Coronary artery (tissue), 2 donors: ENCODE measurements around the gene REM2.

ENCODE experiments used
- DNase-seq: peaks from one replicate; pipeline ENCODE4 v3.0.0-alpha.2; 2017; ENCODE audit warnings: low spot score
- H3K27ac ChIP-seq, 2 donors: fragments of 200-600 bp; sonication (generic); one replicate each; pipeline ENCODE4 v1.5.1; 2016 to 2019
- H3K4me3 ChIP-seq: fragments of 200-600 bp; sonication (generic); 2 replicates; pipeline ENCODE4 v1.5.1; 2016; ENCODE audit warnings: mild to moderate bottlenecking, moderate library complexity
- CTCF ChIP-seq: fragments of 200-600 bp; sonication (generic); IDR thresholded peaks from one replicate; pipeline ENCODE4 v1.5.1; 2019; ENCODE audit warnings: antibody characterized with exemption

Gene REM2

GRCh38 chr14:22893706-22894105 lies 10.7 kb downstream of the REM2 start:
- no peak for TF ChIP-seq CTCF
- no peak for DNase-seq
- Histone ChIP-seq H3K4me3 (no peak overlapping the region), H3K27ac (no peak overlapping the region)

- no peak for DNase-seq
- H3K27ac ChIP-seq = no peak overlapping the region
- TF ChIP-seq CTCF = no peak
- H3K4me3 ChIP-seq = no peak overlapping the region
Observed at GRCh38 chr14:22895402-22895801, 12.4 kb downstream of the REM2 start.

DNA sequence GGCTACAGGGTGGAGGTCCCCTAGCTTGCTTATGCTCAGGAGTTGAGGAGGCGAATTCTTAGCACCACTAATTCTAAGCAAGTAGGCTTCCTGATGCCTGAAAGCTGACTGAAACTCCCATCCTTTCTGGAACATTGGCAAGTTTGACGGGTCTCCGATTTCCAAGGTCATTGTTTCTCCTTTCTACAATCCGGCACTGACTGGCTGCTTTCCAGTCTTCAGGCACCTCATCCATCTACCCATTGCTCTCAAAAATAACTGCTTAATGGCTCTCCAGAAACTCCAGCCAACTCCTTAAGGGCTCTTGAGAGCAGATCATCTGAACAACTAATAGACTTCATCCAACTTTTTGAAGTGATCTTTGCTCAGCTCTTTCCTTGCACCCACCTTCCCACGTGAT lies 13.3 kb downstream of the REM2 start:
- no peak for DNase-seq
- TF ChIP-seq CTCF = no peak
- Histone ChIP-seq H3K4me3 (no peak overlapping the region), H3K27ac (no peak overlapping the region)

DNA sequence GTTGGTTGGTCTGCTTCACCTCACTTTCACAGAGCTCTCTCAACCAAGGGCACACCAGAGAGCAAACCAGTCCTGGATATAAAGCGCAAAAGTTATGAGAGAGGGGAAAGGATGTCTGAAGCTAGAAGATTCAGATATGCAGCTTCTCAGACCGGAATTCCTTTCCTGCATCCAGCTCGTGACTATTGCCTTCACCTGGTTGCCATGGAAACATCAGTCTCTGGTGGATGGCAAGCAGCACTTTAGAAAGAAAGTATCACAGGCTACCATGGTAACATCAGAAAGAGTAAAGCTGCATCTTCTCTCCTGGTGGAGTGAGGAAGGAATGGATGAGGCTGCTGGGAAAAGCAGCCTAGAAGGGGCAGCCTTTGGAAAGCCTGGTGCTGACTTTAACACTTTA lies 13.7 kb downstream of the REM2 start:
- H3K4me3 ChIP-seq = no peak overlapping the region
- no peak for TF ChIP-seq CTCF
- H3K27ac ChIP-seq = no peak overlapping the region
- no peak for DNase-seq

- DNase-seq = no peak
- TF ChIP-seq CTCF = no peak
- Histone ChIP-seq H3K27ac (no peak overlapping the region), H3K4me3 (no peak overlapping the region)
Observed at GRCh38 chr14:22897357-22897756, 14.3 kb downstream of the REM2 start.

DNA sequence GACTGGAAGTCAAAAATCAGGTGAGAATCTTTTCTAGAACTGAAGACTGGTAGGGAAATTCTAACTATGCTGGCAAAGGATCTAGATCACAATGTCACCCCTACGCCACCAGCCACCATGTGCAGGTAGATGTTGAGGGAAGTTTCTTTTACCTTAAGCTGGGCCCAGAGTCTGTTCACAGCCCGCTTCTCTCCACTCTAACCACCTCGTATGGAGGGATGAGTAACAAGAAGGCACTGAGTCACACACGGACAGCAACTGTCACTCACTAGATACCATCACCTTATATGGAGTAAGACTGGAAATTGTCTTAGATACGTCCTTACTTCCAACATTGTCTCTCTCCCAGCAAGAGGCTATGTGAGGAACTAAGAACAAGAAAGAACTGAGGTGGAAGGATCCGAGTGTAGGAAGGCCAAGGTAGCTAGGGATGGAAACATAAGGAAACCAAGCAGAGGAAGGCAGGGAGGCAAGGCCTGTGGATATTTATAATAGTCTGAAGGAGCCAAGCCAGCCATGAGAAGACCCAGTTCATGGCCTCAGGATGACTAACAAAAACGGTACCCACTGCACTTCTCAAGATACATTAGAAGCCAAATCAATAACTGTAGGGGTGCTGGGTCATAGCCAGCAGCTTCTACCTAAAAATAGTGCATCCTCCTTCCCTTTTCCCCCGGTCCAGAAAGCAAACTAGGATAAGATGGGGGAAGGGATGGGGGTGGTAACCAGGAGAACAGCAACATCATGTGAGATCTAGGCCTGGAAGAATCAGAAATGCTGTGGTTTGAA lies 15.5 kb downstream of the REM2 start:
- H3K27ac ChIP-seq = no peak overlapping the region
- H3K4me3 ChIP-seq = no peak overlapping the region
- no peak for DNase-seq
- no peak for TF ChIP-seq CTCF

- TF ChIP-seq CTCF = peak; percentile 49
- no peak overlapping the region for H3K4me3 ChIP-seq
- DNase-seq = no peak
- H3K27ac ChIP-seq = peak overlapping the region in 1 of 2 donors; percentile 58
Observed at GRCh38 chr14:22900081-22900799, 17.2 kb downstream of the REM2 start.
